ENCODE results near the gene NEK2.
"Not testable (repeated sequence)": the region's sequence is repeated elsewhere in the genome, so short reads cannot be mapped to it uniquely, and the experiment has no call there.

NEK2 gene

GRCh38 chr1:211630236-211631081, 45.0 kb downstream of the NEK2 start:
- H3K4me3 ChIP-seq (ENCODE audit: low read depth, low read length) = no peak overlapping the region
- H3K27me3 ChIP-seq (ENCODE audit: control insufficient read depth, insufficient read depth, low read length) = no peaks in the 10 kb centered on the region
- H3K27ac ChIP-seq (ENCODE audit: low read depth, low read length) = no peak overlapping the region

GRCh38 chr1:211628417-211628816, 47.0 kb downstream of the NEK2 start:
- Histone ChIP-seq H3K9ac (ENCODE audit: low read depth, low read length) (no peak overlapping the region), H3K9me3 (ENCODE audit: control insufficient read depth, insufficient read depth, low read length) (no peaks in the 10 kb centered on the region), H3K27ac (ENCODE audit: low read depth, low read length) (no peak overlapping the region), H3K4me1 (ENCODE audit: control insufficient read depth, insufficient read depth, low read length) (no peaks in the 10 kb centered on the region; the same call in 1 of the 2 replicates), H3K4me3 (ENCODE audit: low read depth, low read length) (no peak overlapping the region), H3K36me3 (ENCODE audit: control insufficient read depth, insufficient read depth, low read length) (no peaks in the 10 kb centered on the region), H3K27me3 (ENCODE audit: control insufficient read depth, insufficient read depth, low read length) (no peaks in the 10 kb centered on the region)

More at GRCh38 chr1:211630236-211631081, 45.0 kb downstream of the NEK2 start:
- H3K4me1 ChIP-seq (ENCODE audit: control insufficient read depth, insufficient read depth, low read length) = no peaks in the 10 kb centered on the region; the same call in 1 of the 2 replicates
- no peaks in the 10 kb centered on the region for H3K9me3 ChIP-seq (ENCODE audit: control insufficient read depth, insufficient read depth, low read length)
- H3K36me3 ChIP-seq (ENCODE audit: control insufficient read depth, insufficient read depth, low read length) = no peaks in the 10 kb centered on the region
- no peak overlapping the region for H3K9ac ChIP-seq (ENCODE audit: low read depth, low read length)

- no peaks in the 10 kb centered on the region for H3K36me3 ChIP-seq (ENCODE audit: control insufficient read depth, insufficient read depth, low read length)
- H3K9ac ChIP-seq (ENCODE audit: low read depth, low read length) = no peak overlapping the region
- H3K27ac ChIP-seq (ENCODE audit: low read depth, low read length) = no peak overlapping the region
- H3K4me1 ChIP-seq (ENCODE audit: control insufficient read depth, insufficient read depth, low read length) = no peaks in the 10 kb centered on the region; the same call in 1 of the 2 replicates
- no peaks in the 10 kb centered on the region for H3K9me3 ChIP-seq (ENCODE audit: control insufficient read depth, insufficient read depth, low read length)
- H3K4me3 ChIP-seq (ENCODE audit: low read depth, low read length) = no peak overlapping the region
- no peaks in the 10 kb centered on the region for H3K27me3 ChIP-seq (ENCODE audit: control insufficient read depth, insufficient read depth, low read length)
These were observed 48.2 kb downstream of the NEK2 start for GRCh38 chr1:211627259-211627658.

- H3K27me3 ChIP-seq (ENCODE audit: control insufficient read depth, insufficient read depth, low read length); H3K4me1 ChIP-seq (ENCODE audit: control insufficient read depth, insufficient read depth, low read length); H3K4me3 ChIP-seq (ENCODE audit: low read depth, low read length); H3K9ac ChIP-seq (ENCODE audit: low read depth, low read length); H3K36me3 ChIP-seq (ENCODE audit: control insufficient read depth, insufficient read depth, low read length); H3K9me3 ChIP-seq (ENCODE audit: control insufficient read depth, insufficient read depth, low read length); H3K27ac ChIP-seq (ENCODE audit: low read depth, low read length): not testable (repeated sequence)
These were observed 49.6 kb downstream of the NEK2 start for GRCh38 chr1:211625866-211626265.

- no peak overlapping the region for H3K9ac ChIP-seq (ENCODE audit: low read depth, low read length)
- H3K9me3 ChIP-seq (ENCODE audit: control insufficient read depth, insufficient read depth, low read length) = no peaks in the 10 kb centered on the region
- no peaks in the 10 kb centered on the region for H3K36me3 ChIP-seq (ENCODE audit: control insufficient read depth, insufficient read depth, low read length)
- H3K4me1 ChIP-seq (ENCODE audit: control insufficient read depth, insufficient read depth, low read length) = no peaks in the 10 kb centered on the region; the same call in 1 of the 2 replicates
- H3K27ac ChIP-seq (ENCODE audit: low read depth, low read length) = no peak overlapping the region
- no peaks in the 10 kb centered on the region for H3K27me3 ChIP-seq (ENCODE audit: control insufficient read depth, insufficient read depth, low read length)
- no peak overlapping the region for H3K4me3 ChIP-seq (ENCODE audit: low read depth, low read length)
These were observed 50.4 kb downstream of the NEK2 start for GRCh38 chr1:211625040-211625439.

- no peak overlapping the region for H3K27ac ChIP-seq (ENCODE audit: low read depth, low read length)
- no peaks in the 10 kb centered on the region for H3K27me3 ChIP-seq (ENCODE audit: control insufficient read depth, insufficient read depth, low read length)
- H3K36me3 ChIP-seq (ENCODE audit: control insufficient read depth, insufficient read depth, low read length) = no peaks in the 10 kb centered on the region
- no peak overlapping the region for H3K4me3 ChIP-seq (ENCODE audit: low read depth, low read length)
- H3K4me1 ChIP-seq (ENCODE audit: control insufficient read depth, insufficient read depth, low read length) = no peaks in the 10 kb centered on the region
- H3K9ac ChIP-seq (ENCODE audit: low read depth, low read length) = no peak overlapping the region
- H3K9me3 ChIP-seq (ENCODE audit: control insufficient read depth, insufficient read depth, low read length) = no peaks in the 10 kb centered on the region
These were observed 51.9 kb downstream of the NEK2 start for GRCh38 chr1:211623515-211623914.

- Histone ChIP-seq H3K36me3 (ENCODE audit: control insufficient read depth, insufficient read depth, low read length) (no peaks in the 10 kb centered on the region), H3K9me3 (ENCODE audit: control insufficient read depth, insufficient read depth, low read length) (no peaks in the 10 kb centered on the region), H3K27me3 (ENCODE audit: control insufficient read depth, insufficient read depth, low read length) (no peaks in the 10 kb centered on the region), H3K4me3 (ENCODE audit: low read depth, low read length) (no peak overlapping the region), H3K9ac (ENCODE audit: low read depth, low read length) (no peak overlapping the region), H3K4me1 (ENCODE audit: control insufficient read depth, insufficient read depth, low read length) (no peaks in the 10 kb centered on the region), H3K27ac (ENCODE audit: low read depth, low read length) (no peak overlapping the region)
These were observed 53.8 kb downstream of the NEK2 start for GRCh38 chr1:211621447-211622198.

GRCh38 chr1:211620097-211620496, 55.3 kb downstream of the NEK2 start:
- Histone ChIP-seq H3K9me3 (ENCODE audit: control insufficient read depth, insufficient read depth, low read length) (no peaks in the 10 kb centered on the region), H3K9ac (ENCODE audit: low read depth, low read length) (no peak overlapping the region), H3K4me1 (ENCODE audit: control insufficient read depth, insufficient read depth, low read length) (no peaks in the 10 kb centered on the region), H3K27ac (ENCODE audit: low read depth, low read length) (no peak overlapping the region), H3K36me3 (ENCODE audit: control insufficient read depth, insufficient read depth, low read length) (no peaks in the 10 kb centered on the region), H3K4me3 (ENCODE audit: low read depth, low read length) (no peak overlapping the region), H3K27me3 (ENCODE audit: control insufficient read depth, insufficient read depth, low read length) (no peaks in the 10 kb centered on the region)

GRCh38 chr1:211619033-211619996, 56.1 kb downstream of the NEK2 start:
- Histone ChIP-seq H3K9ac (ENCODE audit: low read depth, low read length) (no peak overlapping the region), H3K36me3 (ENCODE audit: control insufficient read depth, insufficient read depth, low read length) (no peaks in the 10 kb centered on the region), H3K4me1 (ENCODE audit: control insufficient read depth, insufficient read depth, low read length) (no peaks in the 10 kb centered on the region), H3K27me3 (ENCODE audit: control insufficient read depth, insufficient read depth, low read length) (no peaks in the 10 kb centered on the region), H3K27ac (ENCODE audit: low read depth, low read length) (no peak overlapping the region), H3K4me3 (ENCODE audit: low read depth, low read length) (no peak overlapping the region), H3K9me3 (ENCODE audit: control insufficient read depth, insufficient read depth, low read length) (no peaks in the 10 kb centered on the region)

- no peaks in the 10 kb centered on the region for H3K9me3 ChIP-seq (ENCODE audit: control insufficient read depth, insufficient read depth, low read length)
- no peaks in the 10 kb centered on the region for H3K27me3 ChIP-seq (ENCODE audit: control insufficient read depth, insufficient read depth, low read length)
- H3K4me1 ChIP-seq (ENCODE audit: control insufficient read depth, insufficient read depth, low read length) = no peaks in the 10 kb centered on the region
- H3K36me3 ChIP-seq (ENCODE audit: control insufficient read depth, insufficient read depth, low read length) = no peaks in the 10 kb centered on the region
- no peak overlapping the region for H3K4me3 ChIP-seq (ENCODE audit: low read depth, low read length)
- H3K27ac ChIP-seq (ENCODE audit: low read depth, low read length) = no peak overlapping the region
- H3K9ac ChIP-seq (ENCODE audit: low read depth, low read length) = no peak overlapping the region
These were observed 58.5 kb downstream of the NEK2 start for GRCh38 chr1:211616965-211617297.
